Breast epithelium (tissue), 4 donors: ENCODE measurements around the gene GFRA1. TPM values are rescaled to one million over a fixed set of nuclear protein-coding genes. Genes with fewer than 3 reads are reported as not detected.

Experiments
- DNase-seq, 2 donors: peaks; one replicate each; pipeline ENCODE4 v3.0.0-alpha.2; 2019; ENCODE audit warnings: low spot score in 2 of 2
- H3K27ac ChIP-seq, 2 donors: fragments of 200-600 bp; sonication (generic) in 1 of 2; one replicate each; pipeline ENCODE4 v1.5.1; 2016 to 2019; ENCODE audit warnings: mild to moderate bottlenecking in 1 of 2
- H3K27me3 ChIP-seq, 2 donors: fragments of 200-600 bp; sonication (generic) in 1 of 2; one replicate each; pipeline versions ENCODE4 v1.5.1 to v1.6.0; 2017 to 2019; ENCODE audit warnings: control low read depth in 1 of 2, mild to moderate bottlenecking in 1 of 2
- H3K36me3 ChIP-seq: fragments of 200-600 bp; one replicate; pipeline ENCODE4 v1.5.1; 2019
- H3K4me1 ChIP-seq, 2 donors: fragments of 200-600 bp; sonication (generic); one replicate each; pipeline ENCODE4 v1.5.1; 2016 to 2019; ENCODE audit warnings: control low read depth in 1 of 2
- H3K4me3 ChIP-seq, 3 donors: fragments of 200-600 bp; sonication (generic); 1 replicate in 2 of 3; 2 replicates in 1 of 3; pipeline ENCODE4 v1.5.1; 2016 to 2019; ENCODE audit warnings: mild to moderate bottlenecking in 3 of 3, moderate library complexity in 2 of 3
- H3K9me3 ChIP-seq, 2 donors: fragments of 200-600 bp; sonication (generic) in 1 of 2; one replicate each; pipeline ENCODE4 v1.5.1; 2016 to 2019; ENCODE audit warnings: control low read depth in 1 of 2
- CTCF ChIP-seq, 3 donors: fragments of 450-650 bp; IDR thresholded peaks; one replicate each; pipeline ENCODE4 v1.5.1; 2016 to 2017; ENCODE audit warnings: antibody characterized with exemption in 3 of 3, mild to moderate bottlenecking in 3 of 3, moderate library complexity in 3 of 3
- POLR2A ChIP-seq: fragments of 450-650 bp; IDR thresholded peaks from one replicate; pipeline ENCODE4 v1.6.1; 2016; ENCODE audit warnings: antibody characterized with exemption, mild to moderate bottlenecking, moderate library complexity
- POLR2AphosphoS5 ChIP-seq, 3 donors: sonication (generic); formaldehyde crosslinking; IDR thresholded peaks; one replicate each; pipeline ENCODE4 v1.6.1; 2017; ENCODE audit warnings: antibody characterized with exemption in 3 of 3
- intact Hi-C: fragments of 100-400 bp; cut with DNase I; formaldehyde crosslinking; loops from one replicate; pipeline ENCODE4 v1.15.1; 2023; ENCODE audit warnings: low total_unique reads
- total RNA-seq, 3 donors: library from RNA; depleted of rRNA; stranded (reverse); fragments of >200 nt; gene quantifications; one replicate each; pipeline ENCODE4 v1.1.0, GENCODE V29; 2016

The GFRA1 gene
- total RNA-seq, 3 donors from 2014 or later, result 88.2 to 153 (median 98.5) TPM

DNA sequence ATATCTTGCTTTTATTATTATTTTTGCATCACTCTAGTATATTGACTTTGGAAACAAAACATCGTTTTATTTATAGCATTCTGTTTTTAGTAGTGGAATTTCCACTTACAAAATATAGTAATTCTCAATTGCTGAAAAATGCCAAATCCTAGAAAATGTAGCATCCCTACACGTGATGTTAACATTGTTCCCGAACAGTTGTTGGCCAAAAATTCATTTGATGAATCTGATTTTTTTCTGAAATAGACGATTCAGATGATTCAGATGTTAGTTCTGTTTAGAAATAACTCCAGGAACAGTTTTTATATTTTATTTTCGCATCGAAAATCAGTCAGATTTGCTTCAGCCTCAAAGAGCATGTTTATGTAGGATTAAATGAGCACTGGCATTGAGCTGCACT is 122.4 kb downstream of the GFRA1 start:
- Histone ChIP-seq H3K4me3 (no peak overlapping the region), H3K27ac (no peak overlapping the region), H3K4me1 (no peaks in the 10 kb centered on the region), H3K36me3 (no peaks in the 10 kb centered on the region), H3K9me3 (no peaks in the 10 kb centered on the region), H3K27me3 (no peaks in the 10 kb centered on the region)
- intact Hi-C loops, result no loop called here
- TF ChIP-seq CTCF (IDR thresholded peaks at IDR 0.05) (no peak), POLR2AphosphoS5 (IDR thresholded peaks at IDR 0.05) (no peak), POLR2A (no peak)
- DNase-seq, result no peak

GRCh38 chr10:116147147-116147905 is 125.7 kb downstream of the GFRA1 start:
- TF ChIP-seq CTCF (IDR thresholded peaks at IDR 0.05) (no peak), POLR2A (no peak), POLR2AphosphoS5 (IDR thresholded peaks at IDR 0.05) (no peak)
- no peak overlapping the region for H3K4me3 ChIP-seq
- intact Hi-C loops, result no loop called here
- H3K9me3 ChIP-seq, result no peaks in the 10 kb centered on the region
- DNase-seq, result no peak
- no peak overlapping the region for H3K27ac ChIP-seq
- no peaks in the 10 kb centered on the region for H3K4me1 ChIP-seq
- H3K36me3 ChIP-seq, result no peaks in the 10 kb centered on the region
- H3K27me3 ChIP-seq, result no peaks in the 10 kb centered on the region

DNA sequence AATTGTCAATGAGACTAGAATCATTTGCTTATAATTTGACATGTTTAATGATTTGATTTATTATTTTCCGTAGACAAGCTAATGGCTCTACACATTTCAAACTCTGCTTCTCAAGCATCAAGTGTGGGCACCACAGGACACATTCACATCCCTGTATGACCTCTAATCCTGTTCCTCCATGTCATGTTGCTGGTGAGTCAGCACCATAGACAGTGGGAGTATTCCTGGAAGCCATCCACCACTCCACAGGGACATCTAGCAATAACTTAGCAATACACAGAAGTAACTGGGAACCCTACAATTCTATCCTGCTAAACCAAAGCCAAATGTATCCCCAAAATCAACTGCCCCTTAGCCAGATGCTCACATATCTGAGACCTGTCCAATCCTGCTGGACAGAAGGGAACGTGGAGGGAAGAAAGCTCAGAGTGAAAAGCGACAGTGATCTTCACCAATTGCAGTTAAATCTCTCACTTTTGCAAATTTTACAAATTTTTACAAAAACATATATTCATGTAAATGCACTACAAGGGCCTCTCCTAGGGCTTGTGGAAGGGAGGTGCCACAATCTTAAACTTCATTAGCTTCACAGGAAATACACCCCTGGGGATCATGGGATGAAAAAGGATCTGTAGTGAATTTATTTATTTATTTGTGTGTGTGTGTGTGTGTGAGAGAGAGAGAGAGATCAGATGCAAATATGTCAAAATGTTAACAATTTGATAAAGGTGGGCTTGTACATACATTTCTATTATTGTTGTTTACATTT is 126.5 kb downstream of the GFRA1 start:
- H3K4me3 ChIP-seq, result no peak overlapping the region
- intact Hi-C loops, result no loop called here
- DNase-seq, result no peak
- no peaks in the 10 kb centered on the region for H3K9me3 ChIP-seq
- no peaks in the 10 kb centered on the region for H3K36me3 ChIP-seq
- no peak overlapping the region for H3K27ac ChIP-seq
- H3K27me3 ChIP-seq, result no peaks in the 10 kb centered on the region
- TF ChIP-seq CTCF (IDR thresholded peaks at IDR 0.05), result no peak
- no peak for TF ChIP-seq POLR2A
- no peak for TF ChIP-seq POLR2AphosphoS5 (IDR thresholded peaks at IDR 0.05)
- no peaks in the 10 kb centered on the region for H3K4me1 ChIP-seq

GRCh38 chr10:116143673-116144222 is 129.3 kb downstream of the GFRA1 start:
- no peaks in the 10 kb centered on the region for H3K9me3 ChIP-seq
- no peak for DNase-seq
- H3K27me3 ChIP-seq, result no peaks in the 10 kb centered on the region
- intact Hi-C loops, result no loop called here
- no peak overlapping the region for H3K27ac ChIP-seq
- no peak for TF ChIP-seq CTCF (IDR thresholded peaks at IDR 0.05)
- TF ChIP-seq POLR2A, result no peak
- no peak for TF ChIP-seq POLR2AphosphoS5 (IDR thresholded peaks at IDR 0.05)
- no peak overlapping the region for H3K4me3 ChIP-seq
- no peaks in the 10 kb centered on the region for H3K4me1 ChIP-seq
- H3K36me3 ChIP-seq, result no peaks in the 10 kb centered on the region

DNA sequence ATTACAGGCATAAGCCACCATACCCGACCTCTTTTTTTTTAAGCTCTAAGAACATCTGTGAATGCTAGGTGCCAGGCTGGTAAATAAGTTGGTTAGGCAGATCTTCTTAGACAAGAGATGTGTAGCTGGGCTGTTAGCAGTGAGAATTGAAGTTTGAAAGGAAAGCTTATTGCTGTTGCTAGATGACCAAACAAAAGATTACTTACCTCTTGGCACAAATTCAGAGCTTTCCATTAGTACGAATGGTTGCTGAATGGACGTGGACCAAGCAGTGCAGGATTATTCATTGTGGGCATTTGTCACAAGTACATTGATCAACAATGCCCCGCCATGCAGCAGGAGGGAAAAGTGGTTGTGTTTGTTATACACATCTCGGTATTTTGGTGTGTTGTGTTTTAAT is 131.2 kb downstream of the GFRA1 start:
- H3K9me3 ChIP-seq, result no peaks in the 10 kb centered on the region
- H3K4me3 ChIP-seq, result no peak overlapping the region
- H3K36me3 ChIP-seq, result no peaks in the 10 kb centered on the region
- intact Hi-C loops, result no loop called here
- no peaks in the 10 kb centered on the region for H3K4me1 ChIP-seq
- DNase-seq, result no peak
- TF ChIP-seq POLR2A, result no peak
- H3K27me3 ChIP-seq, result no peaks in the 10 kb centered on the region
- H3K27ac ChIP-seq, result no peak overlapping the region
